AG10803 (cell line): ENCODE measurements around the gene C10orf90.

ENCODE experiments used
- DNase-seq: peaks from one replicate; pipeline ENCODE4 v3.0.0; 2010; ENCODE audit warnings: low read depth
- H3K4me3 ChIP-seq: 2 replicates; pipeline ENCODE4 v1.5.1; 2011; ENCODE audit warnings: mild to moderate bottlenecking, low read length, control low read depth
- TF ChIP-seq, protein P1 (sequence below): conservative IDR thresholded peaks from 2 replicates; pipeline ENCODE4 v1.5.1; 2011; ENCODE audit warnings: mild to moderate bottlenecking, low read length, control low read depth, inconsistent platforms

The C10orf90 gene

DNA sequence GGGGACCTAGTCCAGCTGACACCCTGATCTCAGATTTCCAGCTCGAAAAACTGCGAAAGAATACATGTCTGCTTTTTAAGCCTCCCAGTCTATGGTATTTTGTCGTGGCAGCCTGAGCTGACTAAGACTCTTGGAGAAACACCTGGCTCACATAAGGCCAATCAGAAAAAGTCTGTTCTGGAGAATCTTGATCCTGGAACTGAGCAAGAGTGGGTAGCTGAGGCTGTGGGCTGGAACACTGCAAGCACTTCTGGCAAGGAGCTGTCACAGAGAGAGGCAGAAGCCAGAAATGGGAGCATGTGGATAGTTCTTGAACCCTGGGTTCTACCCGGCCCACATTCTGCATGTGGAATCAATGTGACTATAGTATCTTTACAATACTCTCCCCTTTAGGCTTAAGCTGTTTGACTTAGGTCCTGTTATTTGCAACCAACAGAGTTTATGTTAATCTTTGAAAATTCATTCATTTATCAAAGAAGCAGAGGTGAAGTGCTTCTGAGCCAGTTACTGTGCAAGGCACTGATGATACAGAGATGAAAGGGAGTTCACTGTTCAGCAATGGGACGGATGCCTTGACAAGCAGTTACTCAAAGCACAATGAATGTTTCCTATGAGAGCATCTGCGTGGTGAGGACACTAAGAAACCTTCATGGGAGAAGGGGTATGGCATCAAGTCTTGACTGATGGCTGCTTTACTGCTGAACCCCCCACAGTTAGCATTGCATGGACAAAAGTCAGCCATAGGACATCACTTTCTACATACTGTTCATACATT, 4.4 kb upstream of the C10orf90 start:
- DNase-seq: no peak
- TF ChIP-seq, protein P1, sequence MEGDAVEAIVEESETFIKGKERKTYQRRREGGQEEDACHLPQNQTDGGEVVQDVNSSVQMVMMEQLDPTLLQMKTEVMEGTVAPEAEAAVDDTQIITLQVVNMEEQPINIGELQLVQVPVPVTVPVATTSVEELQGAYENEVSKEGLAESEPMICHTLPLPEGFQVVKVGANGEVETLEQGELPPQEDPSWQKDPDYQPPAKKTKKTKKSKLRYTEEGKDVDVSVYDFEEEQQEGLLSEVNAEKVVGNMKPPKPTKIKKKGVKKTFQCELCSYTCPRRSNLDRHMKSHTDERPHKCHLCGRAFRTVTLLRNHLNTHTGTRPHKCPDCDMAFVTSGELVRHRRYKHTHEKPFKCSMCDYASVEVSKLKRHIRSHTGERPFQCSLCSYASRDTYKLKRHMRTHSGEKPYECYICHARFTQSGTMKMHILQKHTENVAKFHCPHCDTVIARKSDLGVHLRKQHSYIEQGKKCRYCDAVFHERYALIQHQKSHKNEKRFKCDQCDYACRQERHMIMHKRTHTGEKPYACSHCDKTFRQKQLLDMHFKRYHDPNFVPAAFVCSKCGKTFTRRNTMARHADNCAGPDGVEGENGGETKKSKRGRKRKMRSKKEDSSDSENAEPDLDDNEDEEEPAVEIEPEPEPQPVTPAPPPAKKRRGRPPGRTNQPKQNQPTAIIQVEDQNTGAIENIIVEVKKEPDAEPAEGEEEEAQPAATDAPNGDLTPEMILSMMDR: no peak
- no peak overlapping the region for H3K4me3 ChIP-seq

DNA sequence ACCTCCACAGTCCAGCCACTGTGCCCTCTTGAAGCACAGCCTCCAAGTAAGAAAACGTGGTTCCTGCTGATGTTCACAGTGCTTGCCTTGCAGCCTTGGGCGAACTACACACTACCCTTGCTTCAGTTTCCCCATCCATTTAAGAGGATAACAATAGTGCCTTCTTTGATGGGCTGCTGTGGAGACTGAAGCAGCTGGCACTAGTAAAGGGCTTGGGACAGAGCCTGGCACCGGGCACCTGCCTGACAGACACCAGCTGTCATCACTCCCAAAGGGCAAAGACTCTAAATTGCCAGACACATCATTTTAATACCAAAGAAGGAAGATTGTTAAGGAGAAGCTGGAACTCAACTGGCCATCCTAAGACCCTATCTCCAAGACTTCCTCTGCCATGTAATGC, 3.1 kb upstream of the C10orf90 start:
- H3K4me3 ChIP-seq: no peak overlapping the region
- TF ChIP-seq, protein P1: no peak
- no peak for DNase-seq

DNA sequence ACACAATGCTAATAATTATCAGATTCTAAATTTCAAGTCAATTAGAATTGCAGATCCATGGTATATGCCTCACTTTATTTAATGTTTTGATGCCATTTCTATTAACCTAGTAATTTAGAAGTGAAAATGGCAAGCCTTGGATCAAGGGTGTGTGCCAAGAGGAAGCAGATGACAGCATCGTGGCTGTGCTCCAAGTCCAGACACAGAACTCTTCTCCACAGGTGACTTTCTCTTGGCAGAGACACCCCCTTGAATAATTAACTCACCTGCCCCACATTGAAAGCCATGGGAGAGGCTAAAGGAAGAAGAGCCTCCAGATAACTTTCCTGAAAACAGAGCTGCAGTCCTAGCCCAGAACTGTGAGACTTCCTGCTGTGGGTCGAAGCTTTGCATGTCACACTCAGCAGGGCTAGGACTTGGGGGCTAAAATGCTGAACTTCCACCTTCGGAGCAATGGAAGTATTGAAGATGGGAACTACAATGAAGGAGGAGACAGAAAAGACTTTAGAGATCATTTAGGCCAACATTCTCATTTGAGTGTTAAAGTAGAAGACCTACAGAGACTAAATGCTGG, 996 bp upstream of the C10orf90 start:
- H3K4me3 ChIP-seq: no peak overlapping the region
- no peak for DNase-seq
- TF ChIP-seq, protein P1: no peak

DNA sequence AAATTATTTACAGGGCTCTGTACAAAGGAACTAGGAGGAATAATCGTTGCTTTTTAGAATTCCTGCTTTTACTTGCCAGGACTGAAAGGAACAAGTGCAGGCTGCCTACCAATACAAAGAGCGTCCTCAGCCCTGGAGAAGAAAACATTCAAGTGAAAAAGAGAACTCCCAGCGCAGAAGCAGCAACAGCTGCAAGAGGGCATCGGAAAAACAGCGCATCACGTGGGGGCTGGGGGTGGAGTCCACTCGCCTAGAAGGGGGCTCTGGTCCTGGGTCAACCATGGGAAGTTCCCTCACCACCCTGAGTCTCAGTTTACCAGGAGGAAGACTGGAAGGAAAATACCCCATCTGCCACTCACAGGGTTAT, 385 bp upstream of the C10orf90 start:
- no peak for DNase-seq
- no peak overlapping the region for H3K4me3 ChIP-seq
- TF ChIP-seq, protein P1: no peak

DNA sequence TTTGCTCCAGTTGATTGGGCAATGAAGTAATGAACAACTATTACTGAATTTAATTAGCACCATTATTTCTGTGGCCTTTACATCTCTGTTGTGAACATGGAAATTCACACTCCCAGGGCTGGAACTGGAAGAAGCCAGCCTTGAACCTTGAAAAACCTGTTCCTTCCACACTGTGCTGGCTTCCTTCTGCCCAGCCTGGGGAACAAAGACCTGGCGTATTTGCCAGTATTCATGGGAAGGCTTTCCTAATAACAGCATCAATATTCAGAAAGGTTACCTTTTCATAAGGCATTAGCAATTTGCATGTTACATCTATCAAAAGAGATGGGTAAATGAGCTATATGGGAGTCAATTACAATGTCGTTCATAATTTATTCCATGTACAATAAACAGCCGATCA, 1.3 kb downstream of the C10orf90 start:
- TF ChIP-seq, protein P1: no peak
- H3K4me3 ChIP-seq: no peak overlapping the region
- DNase-seq: no peak

DNA sequence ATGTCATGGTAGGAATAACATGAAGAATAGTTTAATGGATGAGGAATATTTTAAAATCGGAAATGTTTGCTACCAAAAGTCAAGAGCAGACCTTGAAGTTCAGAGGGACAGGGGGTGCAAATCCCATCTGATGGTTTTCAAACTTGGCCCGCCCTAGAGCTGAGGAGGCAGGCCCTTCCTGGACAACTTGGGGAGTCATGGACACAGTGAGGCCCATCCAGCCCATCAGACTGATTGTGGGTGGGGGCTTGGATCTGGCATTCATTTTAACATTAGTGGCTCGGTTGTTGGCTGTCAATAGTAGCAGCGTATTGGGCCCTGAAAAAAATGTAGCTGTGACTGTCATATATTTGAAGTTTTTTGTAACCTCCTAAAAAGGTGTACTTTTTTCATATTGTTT, 2.0 kb downstream of the C10orf90 start:
- TF ChIP-seq, protein P1: no peak
- DNase-seq: no peak
- H3K4me3 ChIP-seq: no peak overlapping the region

DNA sequence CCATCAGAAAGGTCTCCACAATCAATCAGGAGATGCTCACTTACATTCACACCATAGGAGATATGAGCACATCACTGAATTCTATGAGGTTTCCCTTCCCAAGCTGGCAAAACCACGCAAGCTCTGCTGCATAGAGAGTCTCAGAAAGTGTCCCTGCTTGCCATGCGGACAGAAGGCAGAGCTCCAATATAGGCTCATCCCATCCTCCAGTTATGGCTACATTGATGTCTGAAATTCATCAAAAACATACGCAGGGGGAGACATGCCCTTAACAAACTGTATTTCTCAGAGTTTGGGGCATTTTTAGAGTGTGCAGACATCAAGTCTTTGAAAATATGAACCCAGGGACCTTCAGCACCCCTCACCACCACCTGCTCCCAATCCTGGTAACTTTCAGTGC, 2.9 kb downstream of the C10orf90 start:
- H3K4me3 ChIP-seq: no peak overlapping the region
- DNase-seq: no peak
- TF ChIP-seq, protein P1: no peak
